GM12878 (cell line): ENCODE measurements around the gene RTF2.

Experiments
- BHLHE40 ChIP-seq, 2 experiments: fragments of 450-650 bp in 1 of 2; IDR thresholded peaks; 2 replicates each; pipeline ENCODE4 v1.6.1; 2011 to 2017; ENCODE audit warnings: low read depth in 2 of 2, borderline replicate concordance in 1 of 2, improper control_type of control experiment in 1 of 2, low read length in 1 of 2, mild to moderate bottlenecking in 1 of 2
- CHD4 ChIP-seq: fragments of 200-600 bp; sonication (generic); IDR thresholded peaks from 2 replicates; pipeline ENCODE4 v1.6.1; 2016; ENCODE audit warnings: mild to moderate bottlenecking
- CTCF ChIP-seq, 3 experiments: IDR thresholded peaks in 2 of 3; conservative IDR thresholded peaks in 1 of 3; 2 replicates each; pipeline ENCODE4 v1.5.1; 2011; ENCODE audit warnings: low read depth in 3 of 3, low read length in 3 of 3, mild to moderate bottlenecking in 3 of 3, control low read depth in 2 of 3, moderate library complexity in 2 of 3, inconsistent platforms in 1 of 3, mixed read lengths in 1 of 3; ENCODE audit not compliant: control insufficient read depth in 2 of 3, insufficient read depth in 1 of 3; ENCODE audit errors: extremely low read depth in 1 of 3
- ZBTB40 ChIP-seq: fragments of 450-650 bp; IDR thresholded peaks from 2 replicates; pipeline ENCODE4 v1.6.1; 2016; ENCODE audit warnings: mild to moderate bottlenecking, moderate library complexity, borderline replicate concordance
- ZNF274 ChIP-seq: IDR thresholded peaks from one replicate; pipeline ENCODE4 v1.8.0; 2011; ENCODE audit not compliant: insufficient read length, insufficient read depth

- TF ChIP-seq CTCF (IDR thresholded peaks at IDR 0.05 in 2 of 3, conservative IDR thresholded peaks at IDR 0.05 in 1 of 3; ENCODE audit: control insufficient read depth in 2 of 3, extremely low read depth in 1 of 3, insufficient read depth in 1 of 3, low read depth in 3 of 3, low read length in 3 of 3) (no peak), BHLHE40 (IDR thresholded peaks at IDR 0.05; ENCODE audit: borderline replicate concordance in 1 of 2, low read depth in 2 of 2, low read length in 1 of 2) (no peak), ZNF274 (no peak), ZBTB40 (no peak), CHD4 (no peak)
Measured at GRCh38 chr20:56442389-56443365, 25.8 kb upstream of the RTF2 start.
